NCI-H460 (cell line): ENCODE data around the gene SLC5A9. TPM values are rescaled to one million over a fixed set of nuclear protein-coding genes. Genes with fewer than 3 reads are reported as not detected.
"Not testable (repeated sequence)": the region's sequence is repeated elsewhere in the genome, so short reads cannot be mapped to it uniquely, and the experiment has no call there.

Experiments used
- DNase-seq: peaks from one replicate; pipeline ENCODE4 v3.0.0-alpha.2; 2016; ENCODE audit warnings: low read depth; ENCODE audit errors: extremely low read depth
- total RNA-seq: library from RNA; depleted of rRNA; stranded (reverse); fragments of >200 nt; shearing (Covaris generic); gene quantifications from 2 replicates; pipeline ENCODE4 v1.2.3, GENCODE V29; 2014

SLC5A9 gene
- total RNA-seq, 1 experiment from 2014 or later, result not detected

DNA sequence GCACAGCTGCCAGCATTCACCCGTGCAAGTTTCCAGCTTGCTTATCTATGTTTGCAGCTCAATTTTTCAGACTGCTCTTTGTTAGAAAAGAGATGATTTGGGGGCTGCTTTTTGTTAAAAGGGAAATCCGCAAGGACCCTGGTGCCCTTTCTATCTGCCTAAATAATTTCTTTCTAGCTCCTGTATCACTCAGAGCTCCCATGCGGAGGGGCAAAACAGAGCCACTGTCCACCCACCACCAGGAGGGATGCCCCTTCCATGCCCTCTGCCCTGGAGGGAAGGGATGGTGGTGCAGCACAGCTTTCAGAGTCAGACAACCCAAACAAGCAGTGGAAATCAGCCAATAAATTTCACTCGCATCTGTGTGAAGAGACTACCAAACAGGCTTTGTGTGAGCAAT lies 13.9 kb upstream of the SLC5A9 start:
- DNase-seq, result no peak

DNA sequence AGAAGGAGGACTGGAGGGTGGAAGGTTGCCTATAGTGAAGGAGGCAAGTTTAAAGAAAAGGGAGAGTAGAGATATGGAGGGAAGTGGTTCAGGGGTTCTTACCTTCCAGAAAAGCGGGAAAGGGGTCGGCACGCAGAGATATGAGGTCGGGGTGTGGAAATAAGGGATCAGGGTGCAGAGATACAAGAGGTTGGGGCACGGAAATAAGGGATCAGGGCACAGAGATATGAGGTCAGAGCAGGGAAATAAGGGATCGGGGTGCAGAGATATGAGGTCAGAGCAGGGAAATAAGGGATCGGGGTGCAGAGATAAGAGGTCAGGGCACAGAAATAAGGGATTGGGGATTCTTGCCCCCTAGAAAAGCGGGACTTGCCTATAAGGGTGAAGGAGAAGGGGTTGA lies 9.1 kb upstream of the SLC5A9 start:
- not testable (repeated sequence) for DNase-seq

DNA sequence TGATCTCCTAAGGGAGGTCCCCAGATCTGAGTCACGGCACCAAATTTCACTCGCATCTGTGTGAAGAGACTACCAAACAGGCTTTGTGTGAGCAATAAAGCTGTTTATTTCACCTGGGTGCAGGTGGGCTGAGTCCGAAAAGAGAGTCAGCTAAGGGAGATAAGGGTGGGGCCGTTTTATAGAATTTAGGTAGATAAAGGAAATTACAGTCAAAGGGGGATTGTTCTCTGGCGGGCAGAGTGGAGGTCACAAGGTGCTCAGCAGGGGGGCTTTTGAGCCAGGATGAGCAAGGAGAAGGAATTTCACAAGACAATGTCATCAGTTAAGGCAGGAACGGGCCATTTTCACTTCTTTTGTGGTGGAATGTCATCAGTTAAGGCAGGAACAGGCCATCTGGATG lies 8.2 kb upstream of the SLC5A9 start:
- not testable (repeated sequence) for DNase-seq

DNA sequence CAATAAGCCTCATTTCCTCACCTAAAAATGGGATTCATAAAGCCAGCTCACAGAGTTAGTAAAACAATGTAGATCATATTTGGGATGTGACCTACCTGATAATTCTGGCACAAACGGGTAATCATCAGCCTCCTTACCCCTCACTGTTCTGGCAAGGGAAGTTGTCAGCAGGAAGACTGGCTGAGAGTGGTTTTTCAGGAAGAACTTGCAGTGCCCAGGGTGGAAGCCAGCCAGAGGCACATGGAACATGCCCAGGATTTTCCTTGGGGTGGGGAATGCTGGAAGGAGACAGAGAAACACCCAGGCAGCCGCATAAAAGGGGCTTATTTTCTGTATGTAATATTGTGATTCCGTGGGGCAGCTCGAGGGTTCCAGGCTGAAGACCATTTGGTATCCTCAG lies 7.7 kb upstream of the SLC5A9 start:
- no peak for DNase-seq

DNA sequence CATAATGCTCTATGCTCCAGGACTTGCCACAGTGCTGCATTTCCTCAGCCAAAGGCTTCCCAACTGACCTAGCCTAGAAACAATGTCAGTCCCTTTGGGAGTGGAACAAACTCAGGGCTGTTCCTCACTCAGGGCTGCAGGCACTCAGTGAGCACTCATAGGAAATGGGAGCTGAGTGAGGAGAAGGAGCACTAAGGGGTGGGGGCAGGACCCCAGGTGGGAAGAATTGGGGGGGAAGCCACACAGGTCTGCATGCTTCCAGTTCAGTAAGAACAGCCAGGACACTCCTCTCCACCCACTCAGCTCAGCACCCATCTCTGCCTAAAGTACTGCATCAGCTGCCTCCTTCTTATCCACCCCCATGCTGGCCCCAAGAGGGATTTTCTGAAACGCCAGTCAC lies 7.3 kb upstream of the SLC5A9 start:
- DNase-seq, result no peak

DNA sequence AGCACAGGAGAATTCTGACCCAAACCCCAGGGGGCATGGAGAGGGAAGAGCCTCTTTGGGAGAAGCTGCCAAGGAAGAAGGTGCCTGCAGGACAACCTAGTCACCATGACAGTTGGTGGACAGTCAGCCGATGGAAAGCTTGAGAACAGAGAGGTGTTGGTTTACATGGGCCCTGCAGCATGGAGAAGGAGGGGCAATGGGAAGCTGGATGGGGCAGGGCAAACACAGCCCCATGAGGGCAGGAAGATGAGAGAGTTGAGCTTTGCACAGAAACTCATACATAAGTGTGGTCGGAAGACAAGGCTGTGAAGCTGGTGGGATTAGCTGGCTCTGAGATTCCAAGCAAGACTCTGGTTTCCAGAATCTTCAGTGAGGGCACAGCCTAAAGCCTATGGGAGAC lies 6.6 kb upstream of the SLC5A9 start:
- no peak for DNase-seq

DNA sequence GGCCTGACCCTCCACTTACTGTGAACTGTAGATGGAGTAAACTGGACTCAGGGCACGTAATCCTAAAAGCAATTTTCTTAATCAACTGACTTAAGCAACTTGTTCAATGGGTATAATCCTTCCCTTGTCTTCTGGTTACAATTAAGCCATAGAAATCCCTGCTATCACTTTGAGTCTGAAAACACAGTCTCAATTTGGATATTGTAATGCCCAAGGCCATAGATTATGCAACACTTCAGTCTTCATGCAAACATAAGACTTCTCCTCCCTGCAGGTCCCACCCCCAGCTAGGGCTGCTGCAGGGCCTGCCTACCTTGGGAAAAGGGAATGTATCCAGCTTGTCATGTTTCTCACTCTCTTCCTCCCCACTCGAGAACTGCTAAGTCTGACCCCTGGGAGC lies 6.2 kb upstream of the SLC5A9 start:
- DNase-seq, result no peak

DNA sequence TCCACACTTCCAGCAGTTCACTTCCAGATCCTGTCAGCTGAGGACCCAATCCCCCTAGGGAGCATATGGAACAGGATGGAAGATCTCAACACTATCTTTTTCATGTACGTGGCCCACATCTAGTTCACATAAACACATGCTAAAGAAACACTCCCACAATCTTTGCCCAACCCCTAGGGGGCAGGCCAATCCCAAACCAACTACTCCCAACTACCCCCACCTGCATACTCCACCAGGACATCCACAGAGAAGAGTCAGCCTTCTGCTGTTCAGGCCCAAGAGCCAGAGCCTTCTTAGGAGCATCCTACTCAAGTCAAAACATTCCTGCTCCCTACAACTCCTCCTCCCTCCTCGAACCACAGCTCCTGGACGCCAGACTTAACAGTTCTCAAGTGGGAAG lies 5.6 kb upstream of the SLC5A9 start:
- no peak for DNase-seq

DNA sequence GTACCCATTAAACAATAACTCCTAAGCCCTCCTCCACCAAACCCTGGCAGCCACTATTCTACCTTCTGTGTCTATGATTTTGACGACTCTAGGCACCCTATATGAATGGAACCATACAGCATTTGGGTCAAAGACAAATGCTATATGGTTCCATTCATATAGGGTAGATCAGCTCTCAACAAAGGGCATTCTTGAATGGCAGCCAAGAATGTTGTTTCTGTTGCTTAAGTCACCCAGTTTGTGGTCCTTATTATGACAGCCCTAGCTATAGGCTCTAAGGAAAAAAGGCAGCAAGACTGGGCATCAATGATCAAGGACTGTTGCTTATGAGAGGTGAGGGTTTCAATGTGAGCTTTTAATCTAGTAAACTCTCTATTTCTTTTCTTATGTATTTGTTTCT lies 4.7 kb upstream of the SLC5A9 start:
- no peak for DNase-seq

DNA sequence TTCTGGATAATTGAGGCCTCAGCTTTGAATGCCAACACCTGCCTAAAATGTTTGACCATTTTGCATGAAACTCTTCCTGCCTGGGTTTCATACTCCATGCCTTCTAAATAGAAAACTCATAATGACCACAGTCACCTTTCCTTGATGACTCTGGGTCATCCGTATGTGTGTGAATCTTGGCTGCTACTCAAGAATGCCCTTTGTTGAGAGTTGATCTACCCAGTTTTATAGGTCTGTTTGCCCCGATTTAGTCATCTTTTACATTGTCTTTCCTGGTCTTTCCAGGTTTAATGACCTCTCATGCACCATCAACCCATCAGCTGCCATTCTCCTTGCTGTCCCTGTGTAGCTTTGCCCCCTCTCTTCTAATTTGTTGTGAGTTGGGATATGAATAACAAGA lies 2.7 kb upstream of the SLC5A9 start:
- no peak for DNase-seq

DNA sequence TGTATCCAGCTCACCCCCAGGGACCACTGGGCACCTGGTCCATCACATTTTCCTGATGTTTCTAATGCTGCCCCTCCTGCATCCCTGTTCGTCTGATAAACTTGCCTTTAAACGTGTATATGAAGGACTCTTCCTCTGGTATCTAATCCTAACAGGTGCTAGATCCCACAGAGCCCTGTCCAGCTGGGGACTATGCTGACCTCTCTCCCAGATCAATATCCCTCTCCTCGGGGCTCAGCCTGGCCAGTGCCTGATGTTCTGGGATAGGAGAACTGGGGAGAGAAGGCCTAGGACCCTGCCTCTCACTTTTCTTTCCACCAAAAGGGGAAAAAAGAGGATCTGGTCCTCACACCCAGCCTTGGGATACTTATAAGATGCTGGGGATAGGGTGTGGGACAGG lies 1.4 kb upstream of the SLC5A9 start:
- DNase-seq, result no peak

DNA sequence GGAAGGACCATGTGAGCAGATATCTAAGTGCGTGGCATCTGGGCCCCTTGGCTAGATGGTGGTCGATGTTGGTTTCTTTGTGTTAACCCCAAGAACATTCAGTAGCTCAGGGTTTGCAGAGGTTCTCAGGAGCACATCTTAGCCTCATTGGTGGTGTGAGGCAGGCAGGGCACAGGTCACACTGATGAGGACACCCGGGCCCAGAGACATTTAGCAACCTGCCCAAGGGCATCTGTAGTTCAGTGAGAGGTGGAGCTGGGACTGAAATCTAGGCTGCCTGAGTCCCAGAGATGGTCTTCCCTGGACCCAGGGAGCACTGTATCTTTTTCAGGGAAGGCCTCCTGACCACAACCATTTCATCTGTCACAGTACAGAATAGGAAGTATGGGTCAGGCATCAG lies 859 bp upstream of the SLC5A9 start:
- DNase-seq, result no peak

DNA sequence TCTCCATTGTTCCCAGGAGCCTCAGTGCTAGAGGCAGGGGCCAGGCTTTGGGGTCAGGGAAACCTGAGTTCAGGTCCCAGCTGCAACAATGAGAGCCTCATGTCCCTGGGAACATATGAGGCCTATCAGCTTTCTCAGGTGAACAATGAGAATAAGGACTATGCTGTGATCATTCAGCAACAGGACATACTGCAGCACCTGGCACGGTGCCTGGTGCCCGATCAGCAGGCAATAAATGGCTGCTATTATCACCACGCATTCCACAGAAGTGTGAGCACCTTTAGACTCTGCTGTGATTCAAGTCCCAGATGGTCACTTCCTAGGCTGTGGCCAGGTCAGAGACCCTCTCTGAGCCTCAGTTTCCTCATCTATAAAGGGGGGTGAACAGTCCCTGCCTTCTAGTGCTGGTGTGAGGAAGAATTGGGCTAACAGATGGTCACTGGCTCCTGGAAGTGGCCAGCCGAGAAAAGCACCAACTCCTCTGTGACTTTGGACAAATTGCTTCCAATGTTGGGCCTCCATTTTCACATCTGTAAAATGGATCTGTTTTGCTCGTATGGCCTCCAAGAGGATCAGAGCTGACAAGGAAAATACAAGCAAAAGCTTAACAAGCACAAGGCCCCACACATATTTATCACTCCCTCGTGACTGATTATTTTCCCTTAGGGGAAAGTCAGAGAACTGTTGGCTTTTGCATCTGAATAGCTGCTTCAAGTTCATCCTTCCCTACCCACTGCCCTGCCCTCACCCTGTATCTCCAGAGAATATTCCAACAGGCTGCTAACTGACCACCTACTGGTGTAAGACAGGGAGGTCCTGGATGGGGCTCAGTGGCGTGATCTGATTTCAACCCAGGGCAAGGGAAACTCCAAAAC lies 1.1 kb downstream of the SLC5A9 start:
- DNase-seq, result no peak

DNA sequence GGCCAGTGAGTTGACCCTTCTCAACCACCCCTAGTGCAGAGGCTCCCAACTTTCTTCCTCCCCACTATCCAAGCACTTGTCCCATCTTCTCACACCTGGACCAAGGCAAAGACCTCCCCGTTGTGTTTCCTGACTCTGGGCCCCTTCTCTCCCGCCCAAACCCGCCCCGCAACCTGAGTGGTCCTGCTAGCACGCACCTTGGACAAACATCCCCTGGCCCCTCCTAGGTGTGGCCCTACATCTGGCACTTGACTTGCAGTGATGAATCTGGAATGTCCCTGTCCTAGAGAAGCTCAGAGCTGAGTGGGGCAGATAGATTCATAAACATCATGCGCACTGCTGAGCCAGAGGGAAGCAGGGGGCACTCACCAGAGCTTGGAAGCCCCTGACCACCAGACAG lies 2.3 kb downstream of the SLC5A9 start:
- DNase-seq, result no peak

DNA sequence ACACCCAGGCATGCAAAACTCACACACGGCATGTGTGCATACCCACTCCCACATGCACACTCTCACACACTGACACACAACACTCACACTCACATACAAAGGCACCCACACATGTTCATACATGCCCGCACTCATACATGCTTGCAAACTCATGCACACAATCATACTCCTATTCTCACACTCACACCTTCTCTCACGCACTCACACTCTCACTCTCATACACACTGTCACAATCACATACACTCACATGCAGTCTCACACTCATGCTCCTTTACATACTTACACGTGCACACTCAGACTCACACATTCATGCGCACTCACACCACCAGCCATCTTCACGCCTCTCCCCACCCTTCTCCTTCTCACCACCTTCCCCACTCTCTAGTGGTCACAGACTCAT lies 3.1 kb downstream of the SLC5A9 start:
- DNase-seq, result no peak

DNA sequence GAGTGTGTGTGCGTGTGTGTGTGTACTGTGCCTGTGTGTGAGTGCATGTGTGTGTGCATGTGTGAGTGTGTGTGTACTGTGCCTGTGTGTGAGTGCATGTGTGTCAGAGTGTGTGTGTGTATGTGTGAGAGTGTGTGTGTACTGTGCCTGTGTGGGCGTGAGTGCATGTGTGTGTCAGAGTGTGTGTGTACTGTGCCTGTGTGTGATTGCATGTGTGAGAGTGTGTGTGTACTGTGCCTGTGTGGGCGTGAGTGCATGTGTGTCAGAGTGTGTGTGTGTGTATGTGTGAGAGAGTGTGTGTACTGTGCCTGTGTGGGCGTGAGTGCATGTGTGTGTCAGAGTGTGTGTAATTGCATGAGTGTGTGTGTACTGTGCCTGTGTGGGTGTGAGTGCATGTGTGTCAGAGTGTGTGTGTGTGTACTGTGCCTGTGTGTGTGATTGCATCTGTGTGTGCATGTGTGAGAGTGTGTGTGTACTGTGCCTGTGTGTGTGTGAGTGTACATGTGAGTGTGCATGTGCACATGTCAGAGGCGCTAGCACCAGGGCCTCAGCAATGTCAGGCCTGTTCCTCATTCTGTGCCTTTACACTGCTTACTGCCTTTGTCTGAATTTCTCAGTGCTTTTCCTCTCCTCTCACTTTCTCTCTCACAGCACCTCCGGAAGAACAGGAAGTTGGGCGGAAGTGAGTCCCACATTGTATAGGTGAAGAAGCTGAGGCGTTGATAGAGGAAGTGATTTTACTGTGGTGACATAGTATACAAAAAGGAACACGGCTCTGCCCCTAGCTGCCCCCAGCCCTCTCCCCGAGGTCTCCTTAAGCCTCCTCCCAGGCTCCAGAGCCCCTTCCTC lies 4.9 kb downstream of the SLC5A9 start:
- no peak for DNase-seq

DNA sequence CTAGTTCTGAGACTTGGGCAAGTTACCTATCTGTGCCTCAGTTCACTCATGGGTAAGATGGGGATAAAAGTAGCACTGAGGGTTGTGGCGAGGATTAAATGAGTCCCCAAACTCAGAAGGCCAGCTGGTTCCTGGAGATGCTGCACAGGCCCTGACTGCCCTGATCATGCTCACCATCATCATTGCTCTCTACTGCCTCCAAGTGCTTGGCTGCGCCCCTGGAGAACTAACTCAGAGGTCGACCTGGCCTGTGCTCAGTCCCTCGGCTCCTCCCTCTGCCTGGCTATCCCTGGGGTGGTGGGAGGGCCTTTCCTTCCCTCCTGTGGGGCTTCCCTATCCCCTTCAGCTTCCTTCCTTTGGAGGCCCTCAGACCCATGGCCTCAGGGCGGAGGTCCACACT lies 5.6 kb downstream of the SLC5A9 start:
- DNase-seq, result no peak

DNA sequence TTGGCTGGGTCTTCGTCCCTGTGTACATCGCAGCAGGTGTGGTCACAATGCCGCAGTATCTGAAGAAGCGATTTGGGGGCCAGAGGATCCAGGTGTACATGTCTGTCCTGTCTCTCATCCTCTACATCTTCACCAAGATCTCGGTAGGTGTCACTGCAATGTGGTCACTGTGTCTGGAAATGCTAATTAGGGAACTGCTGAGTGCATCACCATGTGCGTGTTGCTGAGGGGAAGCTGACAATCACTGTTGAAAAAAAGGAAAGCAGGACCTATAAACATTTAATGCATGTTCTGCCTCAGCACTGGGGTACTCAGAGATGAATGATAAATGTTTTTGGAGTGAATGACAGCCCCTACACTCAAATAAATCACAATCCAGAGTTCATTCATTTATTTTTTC lies 6.8 kb downstream of the SLC5A9 start:
- no peak for DNase-seq

DNA sequence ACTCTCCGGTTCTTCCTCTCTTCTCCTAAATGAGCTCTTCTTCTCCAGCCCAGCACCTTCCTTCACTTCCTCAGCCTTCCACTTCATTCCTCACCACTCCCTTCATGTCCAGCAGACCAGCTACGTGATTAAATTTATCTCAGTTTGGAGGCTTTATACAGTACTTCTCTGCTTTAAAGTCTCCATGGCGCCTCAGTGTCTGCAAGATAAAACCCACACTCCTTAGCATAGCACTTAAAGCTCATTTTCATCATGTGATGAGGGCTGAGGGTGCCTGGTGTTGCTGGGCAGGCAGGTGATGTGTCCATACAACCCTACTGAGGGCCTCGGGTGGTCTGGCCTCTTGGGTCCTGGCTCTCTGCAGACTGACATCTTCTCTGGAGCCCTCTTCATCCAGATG lies 7.7 kb downstream of the SLC5A9 start:
- no peak for DNase-seq

DNA sequence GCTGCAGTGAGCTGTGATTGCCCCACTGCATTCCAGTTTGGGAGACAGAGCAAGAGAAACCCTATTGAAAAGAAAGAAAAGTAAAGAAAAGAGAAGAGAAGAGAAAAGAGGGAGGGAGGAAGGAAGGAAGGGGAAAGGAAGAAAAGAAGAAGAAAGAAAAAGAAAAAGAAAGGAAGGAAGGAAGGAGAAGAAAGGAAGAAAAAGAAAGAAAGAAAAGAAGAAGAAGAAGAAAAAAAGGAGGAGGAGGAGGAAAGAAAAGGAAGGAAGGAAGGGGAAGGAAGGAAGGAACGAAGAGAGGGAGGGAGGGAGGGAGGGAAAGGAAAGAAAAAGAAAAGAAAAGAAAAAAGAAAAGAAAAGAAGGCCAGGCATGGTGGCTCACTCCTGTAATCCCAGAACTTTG lies 10.2 kb downstream of the SLC5A9 start:
- no peak for DNase-seq

DNA sequence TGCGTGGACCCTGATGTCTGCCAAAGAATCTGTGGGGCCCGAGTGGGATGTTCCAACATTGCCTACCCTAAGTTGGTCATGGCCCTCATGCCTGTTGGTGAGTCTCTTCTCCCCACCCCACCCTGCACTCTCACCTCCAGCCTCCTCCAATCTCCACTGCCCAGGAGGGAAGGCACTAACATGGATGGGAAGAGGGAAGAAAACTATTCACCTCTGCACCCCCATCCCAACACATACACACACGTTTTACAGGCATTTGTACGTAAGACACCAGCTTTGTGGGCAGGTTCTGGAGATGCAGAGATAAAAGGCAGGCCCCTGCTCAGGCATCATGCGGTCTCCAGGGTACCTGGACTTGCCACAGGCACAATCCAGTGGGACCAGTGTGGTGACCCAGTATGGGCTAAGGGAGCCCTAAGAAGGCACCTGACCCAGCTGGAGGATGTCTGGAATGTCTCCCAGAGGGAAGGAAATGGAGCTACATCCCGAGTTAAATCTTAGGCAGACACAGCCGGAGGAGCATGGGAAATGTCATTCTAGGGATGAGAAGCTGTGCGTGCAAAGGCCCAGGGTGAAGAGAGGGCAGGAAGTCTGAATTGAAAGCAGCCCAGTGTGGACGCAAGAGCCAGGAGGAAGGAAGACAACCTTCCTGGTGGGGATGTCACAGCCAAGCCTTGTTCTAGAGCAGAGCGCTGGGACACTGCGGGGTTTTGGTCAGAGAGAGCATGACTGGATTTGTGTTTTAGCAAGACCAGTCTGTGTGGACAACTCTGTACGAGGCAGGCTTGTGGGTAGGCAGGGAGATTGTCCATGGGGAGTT lies 11.4 kb downstream of the SLC5A9 start:
- DNase-seq, result no peak
